GM12878 (cell line): Measurements from ENCODE around the gene TM9SF2. TPM values are rescaled to one million over a fixed set of nuclear protein-coding genes. Genes with fewer than 3 reads are reported as not detected.

ENCODE experiments used
- ATAC-seq: fragments of 200-7000 bp; cut with Tn5 transposase; 3 replicates; pipeline ENCODE4 v1.9.1; 2020; ENCODE audit warnings: mild to moderate bottlenecking, moderate library complexity
- BruUV-seq: library from RNA; stranded (reverse); fragments of 400-500 nt; replicated peaks from 2 replicates; lab custom pipeline; 2021; lab: Mats Ljungman, UMichigan
- CTCF ChIA-PET: fragments of 300-600 bp; sonication (Branson Sonifier 250); formaldehyde crosslinking; extraction: SDS; loops from one replicate; lab custom pipeline; 2021; ENCODE audit warnings: inconsistent platforms; lab: Yijun Ruan, JAX
- POLR2A ChIA-PET: fragments of 350-600 bp; formaldehyde crosslinking; extraction: SDS; loops from one replicate; lab custom pipeline; 2021; ENCODE audit warnings: inconsistent platforms; lab: Charles Lee
- RAD21 ChIA-PET: fragments of 300-600 bp; sonication (Branson Sonifier 250); formaldehyde crosslinking; loops from one replicate; lab custom pipeline; 2023; ENCODE audit warnings: antibody characterized with exemption; ENCODE audit not compliant: unreplicated experiment; lab: Charles Lee
- SMC1A ChIA-PET: fragments of 300-600 bp; sonication (Branson Sonifier 250); formaldehyde crosslinking; loops from one replicate; lab custom pipeline; 2023; ENCODE audit not compliant: unreplicated experiment, uncharacterized antibody; lab: Charles Lee
- DNase-seq: peaks from one replicate; pipeline ENCODE4 v3.0.0-alpha.2; 2011; ENCODE audit warnings: low read depth, low spot score
- FAIRE-seq: peaks from 3 replicates; lab custom pipeline; 2011; peaks lifted over from hg19 to GRCh38; lab: Jason Lieb, UNC
- H2AFZ ChIP-seq: 2 replicates; pipeline ENCODE4 v1.6.0; 2011; ENCODE audit warnings: low read depth, low read length, control low read depth; ENCODE audit not compliant: control insufficient read depth
- H3K27ac ChIP-seq: 2 replicates; pipeline ENCODE4 v1.5.1; 2011; ENCODE audit warnings: control low read depth; ENCODE audit not compliant: control insufficient read depth, insufficient read depth
- H3K27me3 ChIP-seq, 2 experiments: replicated peaks in 1 of 2; 2 replicates each; pipeline versions ENCODE4 v1.6.0 to v1.6.1; 2011; ENCODE audit warnings: low read length in 1 of 2; ENCODE audit not compliant: control insufficient read depth in 2 of 2, insufficient read depth in 2 of 2
- H3K36me3 ChIP-seq, 2 experiments: 2 replicates each; pipeline ENCODE4 v1.5.1; 2011; ENCODE audit warnings: low read length in 1 of 2; ENCODE audit not compliant: control insufficient read depth in 2 of 2, insufficient read depth in 2 of 2
- H3K4me1 ChIP-seq: 2 replicates; pipeline ENCODE4 v1.6.1; 2011; ENCODE audit warnings: mild to moderate bottlenecking, low read length, moderate library complexity, mixed read lengths; ENCODE audit not compliant: control insufficient read depth, insufficient read depth
- H3K4me2 ChIP-seq: 2 replicates; pipeline ENCODE4 v1.6.0; 2011; ENCODE audit warnings: control low read depth; ENCODE audit not compliant: control insufficient read depth, insufficient read depth
- H3K4me3 ChIP-seq: fragments of 200-600 bp; sonication (generic); 2 replicates; pipeline ENCODE4 v1.5.1; 2016
- H3K79me2 ChIP-seq: 2 replicates; pipeline ENCODE4 v1.6.0; 2011; ENCODE audit warnings: low read length; ENCODE audit not compliant: control insufficient read depth, insufficient read depth
- H3K9ac ChIP-seq: 2 replicates; pipeline ENCODE4 v1.8.0; 2011; ENCODE audit warnings: low read length, control low read depth, mixed read lengths; ENCODE audit not compliant: control insufficient read depth, insufficient read depth
- H3K9me3 ChIP-seq: replicated peaks from 3 replicates; pipeline ENCODE4 v1.5.1; 2011; ENCODE audit warnings: mild to moderate bottlenecking, low read length; ENCODE audit not compliant: control insufficient read depth, insufficient read depth
- H4K20me1 ChIP-seq: 2 replicates; pipeline ENCODE4 v1.6.0; 2011; ENCODE audit not compliant: control insufficient read depth, insufficient read depth
- CBFB ChIP-seq: IDR thresholded peaks from 2 replicates; pipeline ENCODE4 v1.6.1; 2016; ENCODE audit warnings: antibody characterized with exemption, low read depth
- ETV6 ChIP-seq, 2 experiments: fragments of 450-650 bp in 1 of 2; IDR thresholded peaks in 1 of 2; conservative IDR thresholded peaks in 1 of 2; 2 replicates each; pipeline ENCODE4 v1.6.1; 2014; ENCODE audit warnings: antibody characterized with exemption in 1 of 2, borderline replicate concordance in 1 of 2, low read depth in 1 of 2, mild to moderate bottlenecking in 1 of 2, moderate library complexity in 1 of 2
- FOXK2 ChIP-seq: fragments of 450-650 bp; IDR thresholded peaks from 2 replicates; pipeline ENCODE4 v1.6.1; 2017; ENCODE audit warnings: mild to moderate bottlenecking, moderate library complexity
- HCFC1 ChIP-seq: fragments of 150-350 bp; IDR thresholded peaks from 2 replicates; pipeline ENCODE4 v1.6.1; 2014; ENCODE audit warnings: low read length
- JUND ChIP-seq: IDR thresholded peaks from 2 replicates; pipeline ENCODE4 v1.6.1; 2012; ENCODE audit warnings: low read depth, mild to moderate bottlenecking, low read length, improper control_type of control experiment, moderate library complexity
- MXI1 ChIP-seq: fragments of 150-350 bp; IDR thresholded peaks from 2 replicates; pipeline ENCODE4 v1.6.1; 2011; ENCODE audit warnings: low read depth, mild to moderate bottlenecking, inconsistent platforms, low read length, improper control_type of control experiment
- NBN ChIP-seq: fragments of 450-650 bp; IDR thresholded peaks from 2 replicates; pipeline ENCODE4 v1.6.1; 2016
- PAX8 ChIP-seq: fragments of 450-650 bp; IDR thresholded peaks from 2 replicates; pipeline ENCODE4 v1.6.1; 2017; ENCODE audit warnings: mild to moderate bottlenecking, moderate library complexity
- SPI1 ChIP-seq: IDR thresholded peaks from 2 replicates; pipeline ENCODE4 v1.6.1; 2011; ENCODE audit warnings: low read depth, mild to moderate bottlenecking, low read length, moderate library complexity, borderline replicate concordance; ENCODE audit not compliant: insufficient read depth
- SREBF2 ChIP-seq: IDR thresholded peaks from 2 replicates; pipeline ENCODE4 v1.6.1; 2012; ENCODE audit warnings: mild to moderate bottlenecking, low read length
- TARDBP ChIP-seq: IDR thresholded peaks from 2 replicates; pipeline ENCODE4 v1.6.1; 2016; ENCODE audit warnings: borderline replicate concordance
- ZNF207 ChIP-seq: fragments of 450-650 bp; IDR thresholded peaks from 2 replicates; pipeline ENCODE4 v1.6.1; 2014; ENCODE audit warnings: antibody characterized with exemption, mild to moderate bottlenecking, borderline replicate concordance
- WGBS: methylation state at CpG from one replicate; pipeline ENCODE4 v1.1.6; 2016; ENCODE audit warnings: low lambda C conversion rate; ENCODE audit not compliant: insufficient replicate concordance, insufficient coverage; ENCODE audit errors: missing lambda C conversion rate; 5-methylcytosine and 5-hydroxymethylcytosine counted together
- in situ Hi-C: fragments of 300-500 bp; cut with MboI; formaldehyde crosslinking; loops from 9 replicates; pipeline ENCODE4 v1.14.3; 2018; ENCODE audit warnings: mixed read lengths
- intact Hi-C: fragments of 100-400 bp; cut with micrococcal nuclease; formaldehyde crosslinking; loops from one replicate; pipeline ENCODE4 v1.14.2; 2022; ENCODE audit not compliant: unreplicated experiment
- polyA plus RNA-seq, 11 experiments: library from polyadenylated mRNA; depleted of rRNA in 4 of 11; unstranded in 6 of 11; stranded (reverse) in 5 of 11; fragments of >200 nt; fragmentation: Nextera tagmentation in 4 of 11; fragmentation: Illumina TruSeq in 1 of 11; extraction: Ambion mirVana in 4 of 11; extraction: Trizol in 1 of 11; gene quantifications; 1 replicate in 1 of 11; 2 replicates in 10 of 11; pipeline versions ENCODE4 v1.2.1 to v1.2.3, GENCODE V29; 2011 to 2016; ENCODE audit warnings: inconsistent platforms in 2 of 11, missing spikeins in 2 of 11, low read depth in 1 of 11
- total RNA-seq, 4 experiments: library from RNA; depleted of rRNA in 3 of 4; stranded (reverse); fragments of >200 nt in 3 of 4; fragmentation: Illumina TruSeq in 1 of 4; extraction: Trizol in 1 of 4; gene quantifications; 2 replicates each; pipeline versions ENCODE4 v1.2.1 to v1.2.3, GENCODE V29; 2013 to 2021
- TF ChIP-seq, protein P1 (sequence below): IDR thresholded peaks from 2 replicates; pipeline ENCODE4 v1.6.1; 2012; ENCODE audit warnings: low read depth, low read length, improper control_type of control experiment
- TF ChIP-seq, protein P2 (sequence below): IDR thresholded peaks from 2 replicates; pipeline ENCODE4 v1.6.1; 2012; ENCODE audit warnings: improper control_type of control experiment, low read depth, low read length; ENCODE audit not compliant: insufficient replicate concordance
- TF ChIP-seq, protein P3 (sequence below): IDR thresholded peaks from 2 replicates; pipeline ENCODE4 v1.6.1; 2011; ENCODE audit warnings: borderline replicate concordance, low read depth, mild to moderate bottlenecking, moderate library complexity, mixed read lengths, low read length; ENCODE audit not compliant: insufficient read depth; ENCODE audit errors: extremely low read length

The TM9SF2 gene
- total and polyA plus RNA-seq, 10 of the 15 experiments (the other 5 are each of a cell fraction or from before 2014, with no cell fraction given): 34.6 to 128 (median 79.2) TPM

- no peak for TF ChIP-seq NBN
- TF ChIP-seq, protein P1, sequence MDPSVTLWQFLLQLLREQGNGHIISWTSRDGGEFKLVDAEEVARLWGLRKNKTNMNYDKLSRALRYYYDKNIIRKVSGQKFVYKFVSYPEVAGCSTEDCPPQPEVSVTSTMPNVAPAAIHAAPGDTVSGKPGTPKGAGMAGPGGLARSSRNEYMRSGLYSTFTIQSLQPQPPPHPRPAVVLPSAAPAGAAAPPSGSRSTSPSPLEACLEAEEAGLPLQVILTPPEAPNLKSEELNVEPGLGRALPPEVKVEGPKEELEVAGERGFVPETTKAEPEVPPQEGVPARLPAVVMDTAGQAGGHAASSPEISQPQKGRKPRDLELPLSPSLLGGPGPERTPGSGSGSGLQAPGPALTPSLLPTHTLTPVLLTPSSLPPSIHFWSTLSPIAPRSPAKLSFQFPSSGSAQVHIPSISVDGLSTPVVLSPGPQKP: no peak
- no peak for TF ChIP-seq HCFC1
- no peak for TF ChIP-seq SREBF2
- TF ChIP-seq SPI1: peak; percentile 34; the same call in 1 of the 2 replicates
These were observed 5.4 kb downstream of the TM9SF2 start (continued) for GRCh38 chr13:99506634-99507033.

GRCh38 chr13:99507054-99507453 is 5.8 kb downstream of the TM9SF2 start:
- BruUV-seq: no TSS peak
- peak overlapping the region; percentile 50 for H3K27ac ChIP-seq
- peaks cover 6 to 15% of the 10 kb centered on the region in 2 experiments for H3K36me3 ChIP-seq
- H3K27me3 ChIP-seq: no peaks in the 10 kb centered on the region
- POLR2A ChIA-PET: interaction anchor here (0.6 to 2.0 kb wide), 3 partner anchors 21 to 169 kb away, joined by 3 to 7 read pairs (median 5); no protein-coding TSS in a partner anchor
- intact Hi-C loops (loop anchor here (2.0 to 10.0 kb wide), 2 partner anchors 36 to 202 kb away; partner anchors contain the start of gene GPR183), in situ Hi-C loops (no loop called here)
- FAIRE-seq (no peak), ATAC-seq (peak; percentile 7; the same call in 1 of the 3 replicates), DNase-seq (no peak)
- CTCF ChIA-PET: interaction anchor here (0.6 to 7.6 kb wide), 23 partner anchors 8 to 807 kb away, joined by 3 to 97 read pairs (median 4); partner anchors contain the start of gene CLYBL
- RAD21 ChIA-PET: interaction anchor here (0.6 to 5.7 kb wide), 15 partner anchors 8 to 251 kb away, joined by 3 to 44 read pairs (median 4); no protein-coding TSS in a partner anchor
- H3K9ac ChIP-seq: no peak overlapping the region
- H2AFZ ChIP-seq: no peak overlapping the region
- SMC1A ChIA-PET: interaction anchor here (0.8 to 8.4 kb wide), 13 partner anchors 8 to 331 kb away, joined by 3 to 94 read pairs (median 6); no protein-coding TSS in a partner anchor
- peaks cover 12% of the 10 kb centered on the region; the same call in 1 of the 2 replicates for H3K4me1 ChIP-seq
- 78% methylated on average over 3 of the region's 3 CpGs for WGBS
- peaks cover 13% of the 10 kb centered on the region for H3K9me3 ChIP-seq
- no peaks in the 10 kb centered on the region for H4K20me1 ChIP-seq
- peak overlapping the region; percentile 93; the same call in 1 of the 2 replicates for H3K4me3 ChIP-seq
- H3K79me2 ChIP-seq: peaks cover 99% of the 10 kb centered on the region
- peak overlapping the region; percentile 66 for H3K4me2 ChIP-seq
- TF ChIP-seq, protein P2, sequence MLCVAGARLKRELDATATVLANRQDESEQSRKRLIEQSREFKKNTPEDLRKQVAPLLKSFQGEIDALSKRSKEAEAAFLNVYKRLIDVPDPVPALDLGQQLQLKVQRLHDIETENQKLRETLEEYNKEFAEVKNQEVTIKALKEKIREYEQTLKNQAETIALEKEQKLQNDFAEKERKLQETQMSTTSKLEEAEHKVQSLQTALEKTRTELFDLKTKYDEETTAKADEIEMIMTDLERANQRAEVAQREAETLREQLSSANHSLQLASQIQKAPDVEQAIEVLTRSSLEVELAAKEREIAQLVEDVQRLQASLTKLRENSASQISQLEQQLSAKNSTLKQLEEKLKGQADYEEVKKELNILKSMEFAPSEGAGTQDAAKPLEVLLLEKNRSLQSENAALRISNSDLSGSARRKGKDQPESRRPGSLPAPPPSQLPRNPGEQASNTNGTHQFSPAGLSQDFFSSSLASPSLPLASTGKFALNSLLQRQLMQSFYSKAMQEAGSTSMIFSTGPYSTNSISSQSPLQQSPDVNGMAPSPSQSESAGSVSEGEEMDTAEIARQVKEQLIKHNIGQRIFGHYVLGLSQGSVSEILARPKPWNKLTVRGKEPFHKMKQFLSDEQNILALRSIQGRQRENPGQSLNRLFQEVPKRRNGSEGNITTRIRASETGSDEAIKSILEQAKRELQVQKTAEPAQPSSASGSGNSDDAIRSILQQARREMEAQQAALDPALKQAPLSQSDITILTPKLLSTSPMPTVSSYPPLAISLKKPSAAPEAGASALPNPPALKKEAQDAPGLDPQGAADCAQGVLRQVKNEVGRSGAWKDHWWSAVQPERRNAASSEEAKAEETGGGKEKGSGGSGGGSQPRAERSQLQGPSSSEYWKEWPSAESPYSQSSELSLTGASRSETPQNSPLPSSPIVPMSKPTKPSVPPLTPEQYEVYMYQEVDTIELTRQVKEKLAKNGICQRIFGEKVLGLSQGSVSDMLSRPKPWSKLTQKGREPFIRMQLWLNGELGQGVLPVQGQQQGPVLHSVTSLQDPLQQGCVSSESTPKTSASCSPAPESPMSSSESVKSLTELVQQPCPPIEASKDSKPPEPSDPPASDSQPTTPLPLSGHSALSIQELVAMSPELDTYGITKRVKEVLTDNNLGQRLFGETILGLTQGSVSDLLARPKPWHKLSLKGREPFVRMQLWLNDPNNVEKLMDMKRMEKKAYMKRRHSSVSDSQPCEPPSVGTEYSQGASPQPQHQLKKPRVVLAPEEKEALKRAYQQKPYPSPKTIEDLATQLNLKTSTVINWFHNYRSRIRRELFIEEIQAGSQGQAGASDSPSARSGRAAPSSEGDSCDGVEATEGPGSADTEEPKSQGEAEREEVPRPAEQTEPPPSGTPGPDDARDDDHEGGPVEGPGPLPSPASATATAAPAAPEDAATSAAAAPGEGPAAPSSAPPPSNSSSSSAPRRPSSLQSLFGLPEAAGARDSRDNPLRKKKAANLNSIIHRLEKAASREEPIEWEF: no peak
- TF ChIP-seq JUND: no peak
- no peak for TF ChIP-seq PAX8
- no peak for TF ChIP-seq CBFB
- no peak for TF ChIP-seq HCFC1
- TF ChIP-seq ETV6 (conservative IDR thresholded peaks at IDR 0.05 in 1 of 2, IDR thresholded peaks at IDR 0.05 in 1 of 2; ENCODE audit: borderline replicate concordance in 1 of 2, low read depth in 1 of 2): no peak
- TF ChIP-seq, protein P3, sequence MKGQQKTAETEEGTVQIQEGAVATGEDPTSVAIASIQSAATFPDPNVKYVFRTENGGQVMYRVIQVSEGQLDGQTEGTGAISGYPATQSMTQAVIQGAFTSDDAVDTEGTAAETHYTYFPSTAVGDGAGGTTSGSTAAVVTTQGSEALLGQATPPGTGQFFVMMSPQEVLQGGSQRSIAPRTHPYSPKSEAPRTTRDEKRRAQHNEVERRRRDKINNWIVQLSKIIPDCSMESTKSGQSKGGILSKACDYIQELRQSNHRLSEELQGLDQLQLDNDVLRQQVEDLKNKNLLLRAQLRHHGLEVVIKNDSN: no peak
- TF ChIP-seq MXI1: no peak
- no peak for TF ChIP-seq ZNF207
- no peak for TF ChIP-seq FOXK2
- TF ChIP-seq TARDBP: no peak
